HG03066 (cell line): ENCODE measurements around the gene FA2H.
A peak's percentile ranks its signal among the peaks of the same experiment; 100 is the strongest.
"Not testable (repeated sequence)": the region's sequence is repeated elsewhere in the genome, so short reads cannot be mapped to it uniquely, and the experiment has no call there.

Experiments
- ATAC-seq: cut with Tn5 transposase; IDR thresholded peaks from one replicate; pipeline ENCODE4 v1.9.1; 2021; ENCODE audit warnings: low read depth; ENCODE audit not compliant: unreplicated experiment

FA2H gene

DNA sequence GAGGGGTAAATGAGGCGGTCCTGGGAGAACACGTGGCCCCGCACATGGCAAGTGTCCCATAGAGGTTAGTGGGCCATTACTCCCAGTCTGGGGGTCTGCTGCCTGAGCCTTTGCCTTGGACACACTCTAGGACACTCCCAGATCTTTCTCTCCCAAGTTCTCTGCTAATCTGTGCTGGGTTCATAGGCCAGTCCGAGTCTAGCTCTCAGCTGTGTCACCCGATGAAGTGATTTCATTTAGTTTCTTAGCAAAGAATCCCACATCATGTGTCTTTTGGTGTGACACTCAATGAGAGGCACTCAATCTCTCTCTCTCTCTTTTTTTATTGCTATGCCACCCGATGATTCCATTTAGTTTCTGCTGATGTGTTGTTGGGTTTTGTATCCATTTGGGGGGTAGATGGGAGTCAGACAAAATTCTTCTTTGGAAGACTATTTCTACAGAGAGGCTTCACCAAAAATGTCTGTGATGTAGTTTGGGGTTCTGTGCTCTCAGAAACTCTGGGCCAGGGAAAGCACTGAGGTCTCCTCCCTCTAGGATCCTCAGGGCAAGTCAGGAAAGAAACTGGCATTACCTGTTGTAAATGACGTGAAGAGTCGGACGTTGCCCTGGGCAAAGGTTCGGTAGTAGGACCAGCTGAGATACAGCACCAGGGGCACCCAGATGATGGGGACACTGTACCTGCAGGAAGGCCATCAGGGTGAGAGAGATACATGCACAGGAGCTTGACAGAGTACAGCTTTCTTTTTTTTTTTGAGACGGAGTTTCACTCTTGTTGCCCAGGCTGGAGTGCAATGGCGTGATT, 48.8 kb downstream of the FA2H start:
- no peak for ATAC-seq

GRCh38 chr16:74724820-74725549, 49.6 kb downstream of the FA2H start:
- ATAC-seq, result no peak

DNA sequence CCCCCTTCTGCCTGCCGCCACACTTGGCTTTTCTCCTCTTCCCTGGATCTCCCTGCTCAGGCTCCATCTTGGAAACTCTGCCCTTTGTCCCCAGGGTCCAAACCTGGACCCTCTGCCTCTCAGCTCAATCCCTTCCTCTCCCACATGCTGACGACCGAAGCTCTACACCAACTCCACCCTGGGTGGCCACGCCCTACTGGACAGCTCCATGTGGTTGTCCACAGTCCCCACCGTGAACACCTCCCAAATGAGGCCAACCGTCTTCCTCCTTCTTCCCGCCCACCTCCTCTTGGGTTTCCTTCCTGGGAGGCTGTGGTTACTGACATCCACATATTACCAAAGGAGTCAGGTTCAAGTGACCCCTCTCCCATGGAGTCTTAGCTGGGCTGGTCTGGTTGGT, 51.4 kb downstream of the FA2H start:
- ATAC-seq, result no peak

- ATAC-seq, result not testable (repeated sequence)
These were observed 52.5 kb downstream of the FA2H start for GRCh38 chr16:74722156-74722555.

- no peak for ATAC-seq
These were observed 52.9 kb downstream of the FA2H start for GRCh38 chr16:74721716-74722115.

DNA sequence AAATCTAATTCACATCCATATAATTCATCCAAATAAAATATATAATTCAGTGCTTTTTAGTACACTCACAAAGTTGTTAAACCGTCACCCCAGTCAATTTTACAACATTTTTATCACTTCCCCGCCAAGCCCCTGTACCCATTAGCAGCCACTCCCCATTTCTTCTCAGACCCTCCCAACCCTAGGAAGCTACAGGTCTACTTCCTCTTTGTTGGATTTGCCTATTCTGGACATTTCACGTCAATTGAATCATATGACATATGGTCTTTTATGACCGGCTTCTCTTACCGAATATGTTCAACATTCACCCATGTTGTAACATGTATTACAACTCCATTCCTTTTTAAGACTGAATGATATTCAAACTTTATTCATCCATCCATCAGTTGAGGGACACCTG, 54.0 kb downstream of the FA2H start:
- ATAC-seq, result no peak

DNA sequence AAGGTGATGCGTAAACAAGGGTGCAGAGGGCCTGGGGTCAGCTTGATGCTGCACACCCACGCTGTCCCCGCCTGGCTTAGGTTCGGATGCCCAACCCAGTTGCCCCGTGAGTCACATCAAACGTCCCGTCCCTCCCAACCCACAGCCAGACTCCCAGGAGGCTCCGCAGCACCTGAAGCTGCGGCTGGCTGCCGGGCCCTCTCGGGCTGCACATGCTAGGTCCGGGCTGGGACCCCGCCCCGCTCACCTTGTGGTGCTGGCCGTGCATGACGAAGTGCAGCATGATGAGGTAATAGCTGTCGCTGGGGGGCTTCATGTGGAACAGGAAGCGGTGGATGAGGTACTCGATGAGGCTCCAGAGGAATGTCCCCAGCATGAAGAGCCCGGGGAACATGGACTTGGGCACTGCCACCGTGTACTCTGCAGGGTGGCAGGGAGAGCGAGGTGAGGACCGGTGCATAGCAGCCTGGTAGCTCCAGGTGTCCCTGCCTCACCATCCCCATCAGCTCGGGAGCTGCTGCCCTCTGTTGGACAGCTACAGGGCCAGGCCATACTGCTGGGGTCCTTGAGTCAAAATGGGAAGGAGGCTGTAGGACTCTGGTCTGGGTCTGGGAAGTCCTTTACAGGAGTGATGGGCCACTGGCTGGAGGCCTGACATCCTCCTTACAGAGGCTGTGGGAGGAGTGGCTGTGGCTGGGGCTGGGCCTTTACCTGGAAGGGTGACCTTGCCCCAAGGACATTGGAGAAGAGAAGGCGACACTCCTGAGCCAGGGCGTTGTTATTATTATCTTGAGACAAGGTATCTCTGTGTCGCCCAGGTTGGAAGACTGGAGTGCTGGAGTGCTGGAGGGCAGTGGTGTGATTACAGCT, 55.6 kb downstream of the FA2H start:
- ATAC-seq, result no peak

GRCh38 chr16:74718140-74718539, 56.5 kb downstream of the FA2H start:
- no peak for ATAC-seq

- ATAC-seq, result no peak
These were observed 57.3 kb downstream of the FA2H start for GRCh38 chr16:74717367-74717766.

- no peak for ATAC-seq
These were observed 58.3 kb downstream of the FA2H start for GRCh38 chr16:74716355-74716754.

DNA sequence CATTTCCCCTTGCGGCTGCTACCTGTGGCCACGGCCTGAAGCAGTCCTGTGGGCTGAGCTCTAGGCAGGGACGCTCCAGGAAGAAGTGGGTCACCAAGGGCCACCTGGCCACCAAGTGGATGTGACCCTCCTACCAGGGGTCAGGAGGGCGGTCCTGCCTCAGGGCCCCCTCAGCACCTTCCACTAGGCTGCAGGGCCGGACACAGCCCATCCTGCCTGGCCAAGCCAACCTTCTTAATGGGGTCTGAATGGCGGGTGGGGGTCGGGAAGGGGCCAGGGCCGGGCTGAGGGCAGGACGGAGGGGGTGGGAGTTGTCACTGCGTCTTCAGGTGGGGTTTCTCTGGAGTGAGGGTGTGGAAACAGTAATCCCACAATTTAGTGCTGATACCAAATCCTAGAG, 60.7 kb downstream of the FA2H start:
- no peak for ATAC-seq

DNA sequence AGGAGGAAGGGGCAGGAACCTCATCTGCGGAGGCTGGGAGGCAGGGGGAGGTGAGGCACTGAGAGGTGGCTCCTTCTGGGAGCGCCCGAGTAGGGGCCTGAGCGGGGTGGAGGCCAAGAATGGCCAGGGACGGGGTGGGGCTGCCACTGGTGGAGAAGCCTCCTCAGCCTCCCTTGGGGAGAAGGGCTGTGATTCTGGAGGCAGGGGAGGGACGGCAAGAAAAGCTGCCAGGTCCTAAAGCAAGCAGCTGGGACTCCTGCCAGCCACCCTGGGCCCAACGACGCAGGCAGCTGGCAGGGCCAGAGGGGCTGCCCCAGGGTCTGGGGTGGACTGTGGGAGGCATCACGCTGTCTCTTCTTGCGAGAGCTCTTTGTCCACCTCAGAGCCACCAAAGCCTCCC, 61.3 kb downstream of the FA2H start:
- no peak for ATAC-seq

- ATAC-seq, result no peak
These were observed 62.7 kb downstream of the FA2H start for GRCh38 chr16:74711938-74712337.

DNA sequence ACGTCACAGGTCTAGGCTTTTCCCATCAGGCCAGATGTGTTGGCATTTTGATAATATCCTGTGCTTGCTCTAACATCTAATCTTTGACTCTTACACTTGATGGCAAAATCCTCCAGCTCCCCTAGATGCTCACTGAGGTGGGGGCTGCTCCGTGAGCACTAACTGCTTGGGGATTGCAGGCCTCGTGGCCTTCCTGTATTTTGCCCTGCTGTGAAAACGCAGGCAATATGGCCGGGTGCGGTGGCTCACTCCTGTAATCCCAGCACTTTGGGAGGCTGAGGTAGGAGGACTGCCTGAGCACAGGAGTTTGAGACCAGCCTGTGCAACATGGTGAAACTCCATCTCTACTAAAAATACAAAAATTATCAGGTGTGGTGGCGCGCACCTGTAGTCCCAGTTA, 64.2 kb downstream of the FA2H start:
- no peak for ATAC-seq

GRCh38 chr16:74709441-74709877, 65.2 kb downstream of the FA2H start:
- ATAC-seq, result peak; percentile 72

DNA sequence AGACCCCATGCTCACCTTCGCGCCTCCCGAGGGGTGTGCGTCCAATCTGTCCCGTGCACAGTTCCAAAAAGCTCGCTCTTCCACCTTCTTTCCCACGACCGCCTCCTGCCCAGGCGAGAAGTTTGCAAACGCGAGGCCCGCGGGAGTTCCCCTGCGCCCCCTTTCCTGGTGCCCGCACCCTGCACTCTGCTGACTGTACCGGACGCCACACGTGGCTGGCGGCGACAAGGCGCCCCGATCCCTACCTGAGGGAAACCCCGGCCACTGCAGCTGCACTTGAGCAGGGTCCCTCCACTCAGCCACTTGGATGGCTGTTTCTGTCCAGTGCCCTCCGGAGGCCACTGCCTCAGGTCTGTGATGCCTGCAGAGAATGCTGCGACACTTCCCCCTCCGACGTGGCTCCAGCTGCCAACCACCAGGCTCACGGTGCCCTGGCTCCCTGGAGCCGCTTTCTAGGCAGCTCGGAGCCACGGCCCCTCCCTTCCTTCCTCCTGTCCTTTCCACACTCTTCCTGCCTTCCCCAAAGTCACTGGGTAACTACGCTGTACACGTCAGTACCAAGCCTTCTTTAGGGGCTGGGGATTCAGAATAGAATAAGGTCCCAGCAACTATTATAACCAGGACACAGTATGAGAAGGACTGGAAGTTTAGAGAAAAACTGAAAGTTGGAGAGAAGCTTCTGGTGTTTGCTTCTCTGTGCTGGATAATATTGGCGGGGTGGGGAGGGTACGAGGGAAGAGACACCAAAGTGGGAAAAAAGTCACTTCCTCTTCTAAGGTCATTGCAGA, 74.0 kb downstream of the FA2H start, which contains the start of gene MLKL:
Gene MLKL, minus strand, starts transcription at position 425 of the 788 bp plus-strand sequence. CDS start 5,105 bp downstream, outside the sequence.
- ATAC-seq, result peak; percentile 38

DNA sequence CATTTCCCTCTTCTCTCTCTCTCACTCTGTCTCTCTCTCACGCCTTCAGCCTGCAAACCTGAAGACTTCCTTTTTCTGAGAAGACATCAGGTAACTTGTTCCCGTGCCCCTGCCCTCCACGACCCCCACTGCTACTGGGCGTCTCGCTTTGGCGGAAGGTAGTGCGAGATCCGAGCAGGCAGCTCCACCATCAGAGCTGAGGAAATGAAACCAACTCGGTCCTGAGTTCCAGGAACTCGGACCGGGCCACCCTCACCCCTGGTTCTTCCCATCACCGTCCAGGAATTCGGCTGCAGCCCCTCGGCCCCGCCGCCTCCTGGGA, 74.5 kb downstream of the FA2H start:
- peak; percentile 16 for ATAC-seq

DNA sequence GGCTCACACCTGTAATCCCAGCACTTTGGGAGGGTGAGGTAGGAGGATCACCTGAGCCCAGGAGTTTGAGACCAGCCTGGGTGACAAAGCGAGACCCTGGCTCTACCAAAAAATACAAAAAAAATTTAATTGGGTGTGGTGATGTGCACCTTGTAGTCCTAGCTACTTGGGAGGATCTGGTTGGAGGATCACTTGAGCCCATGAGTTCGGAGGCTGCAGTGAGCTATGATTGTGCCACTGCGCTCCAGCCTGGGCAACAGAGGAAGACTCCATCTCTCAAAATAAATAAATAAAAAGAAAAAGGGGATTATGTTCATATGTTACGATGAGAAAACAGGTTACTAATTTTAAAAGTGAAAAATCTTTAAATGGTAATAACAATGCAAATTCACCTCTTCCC, 75.0 kb downstream of the FA2H start:
- ATAC-seq, result no peak

DNA sequence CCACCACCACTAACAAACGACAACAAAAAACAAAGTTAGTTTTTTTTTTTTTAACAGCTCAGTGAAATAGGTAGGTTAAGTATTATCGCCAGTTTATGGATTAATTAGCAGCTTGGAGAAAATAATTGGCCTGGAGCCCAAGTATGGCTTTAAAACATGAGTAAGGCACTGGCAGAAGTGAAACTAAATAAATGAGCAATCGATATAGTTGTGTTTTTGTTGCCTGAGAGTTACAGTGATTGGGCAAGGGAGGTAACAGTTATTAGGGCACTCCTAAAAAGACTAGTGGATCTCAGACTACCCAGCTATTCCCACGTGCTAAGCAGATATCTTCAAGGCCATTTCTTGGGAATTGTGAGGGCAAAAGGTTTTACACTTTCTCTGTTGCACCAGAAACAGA, 76.4 kb downstream of the FA2H start:
- ATAC-seq, result no peak
